Activated CD8-positive, alpha-beta memory T cell treated with anti-CD3 and anti-CD28 coated beads for 4 hours (primary cell): ENCODE results near the gene STK10.

ENCODE experiments used
- DNase-seq, 2 donors: peaks; one replicate each; pipeline ENCODE4 v3.0.0-alpha.2; 2020; ENCODE audit warnings: low read depth in 2 of 2

Gene STK10

DNA sequence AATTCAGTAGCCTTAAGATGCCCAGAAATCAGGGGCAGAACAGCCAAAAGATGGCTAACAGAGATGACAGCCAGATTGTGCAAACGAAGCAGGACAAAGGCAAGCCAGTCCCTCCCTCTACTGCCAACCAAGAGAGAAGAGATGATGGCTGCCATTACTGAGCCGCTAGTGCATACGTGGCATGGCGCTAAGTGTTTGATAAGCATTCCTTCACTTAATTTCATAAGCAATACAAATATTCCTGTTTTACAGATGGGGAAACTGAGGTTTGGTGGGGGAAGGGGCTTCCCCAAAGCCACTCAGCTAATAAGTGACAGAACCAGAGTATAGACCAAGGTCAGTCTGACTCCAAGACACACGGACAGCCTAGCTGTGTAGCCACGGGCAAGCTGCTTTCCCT lies 44.1 kb downstream of the STK10 start:
- no peak for DNase-seq

DNA sequence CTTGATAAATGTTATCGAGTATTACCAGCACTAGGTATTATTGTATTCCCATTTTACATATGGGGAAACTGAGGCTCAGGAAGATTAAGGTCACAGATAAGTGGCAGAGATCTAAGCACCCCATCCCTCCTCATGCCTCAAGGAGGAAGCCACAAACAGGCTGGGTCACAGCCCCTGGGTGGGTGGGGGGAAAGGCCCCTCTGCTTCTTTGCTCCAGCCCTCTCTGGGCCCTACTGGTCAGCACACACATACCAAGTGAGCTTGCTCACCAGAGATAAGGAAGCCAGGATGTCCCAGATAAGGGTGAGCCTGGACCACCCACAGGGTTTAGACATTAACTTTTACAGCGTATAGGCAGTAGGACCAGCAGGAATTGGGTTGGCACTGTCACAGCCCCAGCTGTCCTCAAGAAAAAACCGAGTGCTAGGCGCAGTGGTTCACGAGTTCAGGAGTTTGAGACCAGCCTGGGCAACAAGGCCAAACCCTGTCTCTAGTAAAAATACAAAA lies 45.3 kb downstream of the STK10 start:
- no peak for DNase-seq

DNA sequence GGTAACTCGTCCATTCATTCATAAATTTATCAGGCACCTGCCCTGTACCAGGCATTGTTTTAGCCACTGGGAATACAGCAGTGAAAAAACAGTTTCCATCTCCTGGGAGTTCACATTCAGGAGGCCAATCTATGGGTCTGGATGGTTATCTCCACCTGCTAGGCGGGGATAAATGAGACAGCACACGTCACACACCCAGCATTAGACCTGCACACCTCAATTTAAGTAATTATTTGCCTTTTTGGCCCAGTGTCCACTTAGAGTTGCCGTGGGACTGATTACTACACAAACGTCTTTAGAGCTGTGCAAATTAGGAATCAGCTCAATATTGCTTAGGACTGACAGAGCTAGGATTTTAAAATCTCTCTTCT lies 46.1 kb downstream of the STK10 start:
- DNase-seq = no peak

DNA sequence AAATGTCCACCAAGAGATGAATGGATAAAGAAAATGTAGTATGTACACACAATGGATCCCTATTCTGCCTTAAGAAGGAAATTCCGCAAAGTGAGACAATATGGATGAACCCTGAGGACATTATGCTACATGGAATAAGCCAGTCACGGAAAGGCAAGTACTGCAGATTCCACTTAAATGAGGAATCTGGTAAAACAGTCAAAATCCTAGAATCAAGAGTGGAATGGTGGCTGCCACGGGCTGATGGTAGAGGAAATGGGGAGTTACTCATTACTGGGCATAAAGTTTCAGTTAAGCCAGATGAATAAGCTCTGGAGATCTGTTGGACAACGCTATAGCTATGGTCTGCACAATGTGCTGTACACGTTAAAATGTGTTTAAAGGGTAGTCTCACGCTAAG lies 47.2 kb downstream of the STK10 start:
- no peak for DNase-seq

DNA sequence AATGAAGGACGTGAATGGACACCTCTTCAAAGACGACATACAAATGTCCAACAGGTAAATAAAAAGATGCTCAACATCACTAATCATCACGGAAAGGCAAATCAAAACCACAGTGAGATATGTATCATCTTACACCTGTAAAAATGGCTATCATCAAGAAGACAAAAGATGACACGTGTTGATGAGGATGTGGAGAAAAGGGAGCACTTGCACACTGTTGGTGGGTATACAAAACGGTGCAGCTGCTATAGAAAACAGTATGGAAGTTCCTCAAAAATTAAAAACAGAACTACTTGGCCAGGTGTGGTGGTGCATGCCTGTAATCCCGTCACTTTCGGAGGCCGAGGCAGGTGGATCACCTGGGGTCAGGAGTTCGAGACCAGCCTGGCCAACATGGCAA lies 47.9 kb downstream of the STK10 start:
- DNase-seq = no peak

DNA sequence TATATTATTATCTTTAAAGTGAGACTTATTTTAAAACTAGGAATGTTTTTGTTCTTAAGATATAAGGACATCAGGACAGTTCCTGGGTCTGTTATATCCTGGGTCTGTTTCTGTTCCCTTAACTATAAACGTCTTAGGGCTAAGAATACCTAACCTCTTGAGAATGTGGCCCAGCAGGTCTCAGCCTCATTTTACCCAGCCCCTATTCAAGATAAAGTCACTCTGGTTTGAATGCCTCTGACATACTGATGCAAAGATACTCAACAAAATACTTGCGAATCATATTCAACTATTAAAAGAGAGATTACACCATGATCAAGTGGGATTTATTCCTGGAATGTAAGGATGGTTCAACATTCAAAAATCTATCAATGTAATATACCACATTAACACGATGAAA lies 51.0 kb downstream of the STK10 start:
- DNase-seq = no peak

- DNase-seq = peak in 1 of 2 donors; percentile 33
Measured at GRCh38 chr5:172133359-172134029, 54.5 kb downstream of the STK10 start.

DNA sequence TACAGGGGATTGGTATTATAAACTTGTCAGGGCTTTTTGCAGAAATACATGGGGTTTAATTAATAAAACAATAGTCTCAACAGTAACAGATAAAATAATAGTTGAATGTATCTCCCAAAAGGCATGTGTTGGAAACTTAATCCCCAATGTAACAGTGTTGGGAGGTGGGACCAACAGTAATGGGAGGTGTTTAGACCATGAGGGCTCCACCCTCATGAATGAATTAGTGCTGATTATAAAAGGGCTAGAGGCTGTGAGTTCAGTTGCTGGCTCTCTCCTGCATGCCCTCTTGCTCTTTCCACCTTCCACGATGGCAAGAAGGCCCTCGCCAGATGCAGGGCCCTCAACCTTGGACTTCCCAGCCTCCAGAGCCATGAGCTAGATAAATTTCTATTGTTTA lies 56.3 kb downstream of the STK10 start:
- DNase-seq = no peak

DNA sequence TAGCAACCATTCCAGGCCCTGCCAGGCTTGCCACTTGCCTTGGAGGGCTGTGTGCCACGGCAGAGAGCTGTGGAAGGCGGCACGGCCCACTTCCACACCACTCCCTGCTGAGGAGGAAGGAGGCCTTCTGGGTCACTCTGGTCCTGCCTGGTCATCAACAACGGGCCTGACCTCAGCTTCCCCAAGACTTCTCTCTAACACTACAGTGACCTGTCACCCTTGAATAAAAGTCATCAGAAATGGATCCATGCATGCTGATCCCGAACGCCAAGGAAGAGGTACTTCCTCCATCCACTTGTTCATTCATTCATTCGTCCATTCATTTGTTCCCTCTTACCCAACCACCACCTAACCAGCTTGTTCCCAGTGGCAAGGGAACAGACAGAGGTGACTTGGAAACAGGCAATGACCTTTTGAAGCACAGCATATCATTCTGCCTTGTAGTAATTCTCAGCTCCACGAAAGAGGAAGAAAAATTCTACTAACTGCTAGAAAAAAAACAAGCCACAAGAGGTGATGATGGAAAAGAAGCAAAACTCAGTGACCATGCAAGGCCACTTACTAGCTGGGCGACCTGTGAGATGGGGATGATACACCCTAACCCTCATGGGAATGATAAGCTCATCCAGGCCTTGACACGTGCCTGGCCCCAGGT lies 58.6 kb downstream of the STK10 start:
- DNase-seq = no peak

- no peak for DNase-seq
Measured at GRCh38 chr5:172127581-172127980, 60.4 kb downstream of the STK10 start.

DNA sequence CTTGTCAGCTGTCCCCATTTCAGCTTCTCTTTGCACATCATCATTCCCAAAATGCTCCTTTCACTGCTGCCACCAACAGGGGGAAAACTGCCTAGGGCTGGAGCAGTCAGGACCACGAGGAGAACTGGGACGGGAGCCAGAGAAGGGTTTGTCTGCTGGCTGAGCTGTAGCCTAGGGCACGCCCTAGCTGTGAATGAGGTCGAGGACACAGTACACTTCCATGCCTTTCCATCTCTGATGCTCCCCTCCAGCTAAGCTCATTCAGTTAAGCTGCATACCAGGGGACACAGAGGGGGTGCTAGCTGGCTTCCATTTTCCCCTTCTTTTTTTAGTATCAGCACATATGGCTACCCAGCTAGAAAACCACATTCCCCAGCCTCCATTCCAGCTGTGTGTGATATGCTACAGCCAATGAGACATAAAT lies 64.7 kb downstream of the STK10 start:
- DNase-seq = no peak

GRCh38 chr5:172119921-172120688 lies 67.9 kb downstream of the STK10 start:
- DNase-seq = no peak

GRCh38 chr5:172118891-172119290 lies 69.1 kb downstream of the STK10 start:
- no peak for DNase-seq

DNA sequence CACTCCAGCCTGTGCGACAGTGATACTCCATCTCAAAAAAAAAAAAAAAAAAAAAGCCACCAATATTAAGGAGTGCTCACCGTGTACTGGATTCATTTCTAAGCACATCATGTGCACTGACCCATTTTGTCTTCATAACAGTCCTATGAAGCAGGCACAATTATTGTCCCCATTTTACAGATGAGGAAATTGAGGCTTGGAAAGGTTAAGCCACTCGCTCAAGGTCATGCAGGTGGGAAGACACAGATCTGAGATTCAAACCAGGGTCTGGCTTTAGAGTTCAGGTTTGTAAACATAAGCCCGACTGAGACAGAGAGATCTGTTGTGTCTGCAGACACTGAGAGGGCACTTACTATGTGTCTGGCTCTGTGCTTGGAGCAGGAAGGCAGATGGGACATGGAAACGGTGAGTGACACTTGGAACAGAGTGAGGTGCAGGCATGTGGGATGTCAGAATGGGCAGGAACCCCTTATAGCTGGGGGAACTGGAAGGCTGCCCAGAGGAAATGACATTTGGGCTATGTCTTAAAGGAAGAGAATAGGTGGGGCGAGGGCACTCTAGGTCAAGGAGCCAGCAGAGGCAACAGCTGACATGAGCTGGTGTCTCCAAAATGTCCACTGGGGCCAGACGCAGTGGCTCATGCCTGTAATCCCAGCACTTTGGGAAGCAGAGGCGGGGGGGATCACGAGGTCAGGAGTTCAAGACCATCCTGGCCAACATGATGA lies 69.9 kb downstream of the STK10 start:
- DNase-seq = no peak

DNA sequence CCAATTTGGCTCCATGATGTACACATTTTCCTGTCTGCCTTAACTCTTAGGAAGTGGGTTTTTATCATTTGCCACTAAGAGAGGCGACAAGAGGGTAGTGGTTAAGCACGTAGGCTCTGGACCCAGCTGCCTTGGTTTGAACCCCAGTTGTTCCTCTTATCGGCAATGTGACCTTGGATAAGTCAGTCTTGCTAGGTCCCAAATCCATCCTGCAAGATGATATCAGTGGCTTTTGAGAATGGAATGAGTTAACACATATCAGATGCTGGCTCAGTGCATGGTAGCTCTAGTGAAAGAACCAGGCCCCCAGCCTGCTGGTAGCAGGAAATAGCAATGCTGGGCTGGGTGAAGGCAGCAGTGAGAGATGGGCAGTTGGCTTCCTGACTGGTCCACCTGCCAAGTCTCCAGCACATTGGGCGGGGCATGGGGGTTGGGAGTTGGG lies 72.5 kb downstream of the STK10 start:
- no peak for DNase-seq

DNA sequence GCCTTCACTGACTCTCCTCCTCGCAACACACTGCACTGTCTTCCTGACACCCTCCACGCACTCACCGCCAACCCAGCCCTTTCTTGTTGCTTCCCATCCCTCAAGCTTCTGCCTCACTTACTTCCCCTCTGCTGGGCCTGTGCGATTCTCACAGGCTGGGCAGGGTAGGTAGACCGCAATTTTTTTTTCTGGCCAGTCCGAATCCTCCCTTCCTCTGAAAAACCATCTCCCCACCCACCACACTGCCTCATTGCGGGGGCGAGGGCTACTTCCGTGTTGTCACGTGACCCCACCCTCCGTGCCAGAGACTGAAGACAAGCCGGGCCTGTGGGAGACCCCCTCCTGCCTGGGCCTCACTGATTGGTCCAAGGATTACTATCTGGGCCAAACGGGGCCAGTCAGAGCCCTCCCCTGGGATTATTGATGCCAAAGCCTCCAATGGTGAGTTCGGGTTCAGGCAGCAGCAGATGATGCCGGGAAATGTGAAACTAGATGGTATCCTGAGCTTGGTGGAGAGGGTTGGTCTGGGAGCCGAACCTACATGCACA lies 73.1 kb downstream of the STK10 start:
- peak; percentile 64 to 67 for DNase-seq

DNA sequence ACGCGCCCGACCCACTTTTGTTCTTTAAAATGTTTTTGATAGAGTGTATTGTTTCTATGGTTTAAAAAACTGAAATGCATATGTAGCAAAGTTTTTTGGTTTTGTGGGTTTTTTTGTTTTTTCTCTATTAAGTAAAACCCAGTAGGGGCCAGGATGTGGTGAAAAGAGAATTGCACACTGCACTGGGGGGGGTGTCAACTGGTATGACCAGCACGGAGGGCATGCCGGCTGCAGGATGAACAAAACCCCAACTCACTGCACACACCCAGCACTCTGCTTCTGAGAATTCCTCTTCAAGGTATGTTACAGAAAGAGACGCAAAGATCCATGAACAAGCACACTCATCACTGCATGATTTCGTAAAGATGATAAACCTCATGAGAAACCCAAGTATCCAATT lies 75.0 kb downstream of the STK10 start:
- DNase-seq = peak; percentile 40 to 51

- no peak for DNase-seq
Measured at GRCh38 chr5:172111852-172112225, 76.2 kb downstream of the STK10 start.

- peak; percentile 50 to 61 for DNase-seq
Measured at GRCh38 chr5:172110921-172111851, 76.8 kb downstream of the STK10 start.

DNA sequence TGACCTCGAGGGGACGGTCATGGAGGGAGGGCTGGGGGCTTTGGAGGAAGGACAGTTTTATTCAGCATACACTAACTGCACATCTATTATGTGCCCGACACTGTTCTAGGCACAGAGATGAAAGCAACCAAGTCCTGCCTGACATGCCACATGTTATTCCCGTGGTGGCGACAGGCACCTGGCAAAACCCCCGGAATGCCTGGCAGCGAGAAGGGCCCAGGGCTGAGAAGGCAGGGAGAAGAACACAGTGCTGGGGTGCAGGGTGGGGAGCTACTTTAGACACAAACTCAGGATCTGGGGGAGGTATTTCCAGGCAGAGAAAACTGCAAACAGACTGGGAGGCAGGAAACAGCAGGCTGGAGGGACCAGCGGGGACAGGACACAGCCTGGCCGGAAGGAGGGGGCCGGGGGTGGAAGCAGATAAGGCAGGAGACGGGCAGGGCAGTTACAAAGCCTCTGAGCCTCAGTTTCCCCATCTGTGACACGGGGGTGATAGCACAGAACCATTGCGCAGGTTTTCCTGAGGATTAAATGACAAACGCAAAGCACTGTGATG lies 77.7 kb downstream of the STK10 start:
- no peak for DNase-seq
